ENCODE measurements around the gene VEGFA.

- no peak for TF ChIP-seq GATA2 (IDR thresholded peaks at IDR 0.05; ENCODE audit: low read depth, low read length)
- TF ChIP-seq GATA3 (IDR thresholded peaks at IDR 0.05; ENCODE audit: low read depth, low read length): no peak
Observed at GRCh38 chr6:43765776-43766499, 4.1 kb upstream of the VEGFA start.
